GM21825 (cell line): ENCODE measurements around the gene ZNF324.
"Not testable (repeated sequence)": the region's sequence is repeated elsewhere in the genome, so short reads cannot be mapped to it uniquely, and the experiment has no call there.

Source experiments
- ATAC-seq: cut with Tn5 transposase; IDR thresholded peaks from one replicate; pipeline ENCODE4 v1.9.1; 2021; ENCODE audit warnings: mild to moderate bottlenecking, moderate library complexity; ENCODE audit not compliant: unreplicated experiment

The ZNF324 gene

DNA sequence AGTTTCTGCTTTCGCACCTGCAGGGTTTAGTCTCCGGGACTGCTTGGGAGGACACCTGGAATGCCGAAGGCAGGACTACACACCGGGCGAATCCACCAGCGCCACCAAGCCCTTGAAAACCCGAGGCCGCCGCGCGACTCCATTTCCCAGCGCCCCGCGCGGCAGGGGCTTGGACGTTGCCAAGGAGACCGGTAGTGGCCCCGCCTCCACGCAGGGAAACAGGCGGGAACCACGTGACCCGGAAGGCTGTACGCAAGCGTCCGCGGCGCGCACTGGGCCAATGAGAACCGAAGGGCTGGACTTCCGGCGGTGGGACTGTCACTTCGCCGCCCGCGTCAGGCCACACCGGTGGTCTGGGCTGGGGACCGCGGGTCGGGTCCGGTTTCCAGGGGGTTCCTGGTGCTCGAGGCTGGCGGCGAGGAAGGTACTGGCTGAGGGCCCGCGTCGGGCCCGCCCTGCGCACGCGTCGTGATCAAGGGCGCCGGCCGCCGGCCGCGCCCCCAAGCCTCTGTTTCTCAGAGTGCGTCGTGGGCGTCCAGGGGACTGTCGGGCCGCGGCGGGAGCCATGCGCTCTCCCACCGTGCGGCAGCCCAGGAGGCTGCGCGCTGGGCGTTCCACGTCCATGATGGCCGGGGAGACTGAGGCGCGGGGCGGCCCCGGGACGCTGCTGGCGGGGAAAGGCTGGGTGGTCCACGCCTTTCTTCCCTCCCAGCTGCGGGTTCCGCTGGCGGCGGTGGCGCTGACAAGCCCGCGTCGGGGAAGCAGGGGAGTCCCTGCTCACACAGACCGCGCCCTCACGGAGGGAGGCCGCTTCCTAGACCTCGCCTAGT lies at the start of gene ZNF324:
Gene ZNF324, plus strand, starts transcription at position 321 of the 830 bp plus-strand sequence. CDS start 2,106 bp downstream, outside the sequence.
- ATAC-seq, result peak; percentile 80

DNA sequence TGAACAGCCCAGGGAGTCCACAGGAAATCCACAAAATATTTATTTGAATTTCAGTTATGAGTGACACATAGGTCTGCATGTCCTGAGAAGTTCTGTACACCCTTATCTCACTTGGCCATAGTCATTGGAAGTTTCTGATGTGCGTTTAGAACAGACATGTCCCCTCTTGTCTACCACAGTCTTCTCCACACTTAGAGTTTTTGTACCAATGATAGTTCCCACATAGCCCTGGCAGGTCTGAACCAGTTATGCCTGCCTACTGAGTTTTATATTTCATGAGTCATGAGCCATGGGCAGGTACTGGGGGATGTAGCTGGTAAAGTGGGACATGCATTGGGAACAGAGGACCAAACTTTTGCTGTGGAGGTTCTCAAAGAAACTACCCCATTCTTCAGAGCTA lies 38.3 kb upstream of the ZNF324 start:
- ATAC-seq, result no peak

DNA sequence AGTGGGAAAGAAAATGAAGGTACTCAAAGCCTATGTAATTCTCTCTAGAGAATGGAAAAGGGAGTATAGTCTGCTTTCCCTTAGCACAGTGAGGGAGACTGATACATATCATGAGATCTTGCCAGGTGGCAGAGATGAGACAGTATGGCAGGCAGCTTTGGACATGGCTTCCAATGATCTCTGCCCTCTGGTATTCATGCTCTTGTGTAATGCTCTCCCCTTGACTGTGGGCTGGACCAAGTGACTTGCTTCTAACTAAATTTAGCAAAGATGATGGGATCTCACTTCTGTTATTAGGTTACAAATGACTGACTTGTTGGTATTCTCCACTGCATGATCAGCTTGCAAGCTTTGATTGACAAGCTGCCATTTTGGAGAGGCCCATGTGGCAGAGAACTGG lies 37.1 kb upstream of the ZNF324 start:
- ATAC-seq, result no peak

DNA sequence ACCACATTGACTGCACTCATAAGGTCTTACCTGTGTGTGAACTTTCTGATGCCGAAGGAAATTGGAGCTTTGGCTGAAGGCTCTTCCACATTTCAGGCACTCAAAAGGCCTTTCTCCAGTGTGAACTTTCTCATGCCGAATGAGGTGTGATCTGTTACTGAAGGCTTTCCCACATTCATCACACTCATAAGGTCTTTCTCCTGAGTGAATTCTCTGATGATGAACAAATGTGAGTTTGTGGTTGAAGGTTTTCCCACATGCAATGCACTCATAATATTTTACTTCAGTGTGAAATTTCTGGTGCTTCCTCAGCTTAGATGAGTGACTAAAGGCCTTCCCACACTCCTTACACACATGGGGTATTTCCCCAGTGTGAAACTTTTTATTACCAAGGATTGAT lies 32.7 kb upstream of the ZNF324 start:
- ATAC-seq, result no peak

DNA sequence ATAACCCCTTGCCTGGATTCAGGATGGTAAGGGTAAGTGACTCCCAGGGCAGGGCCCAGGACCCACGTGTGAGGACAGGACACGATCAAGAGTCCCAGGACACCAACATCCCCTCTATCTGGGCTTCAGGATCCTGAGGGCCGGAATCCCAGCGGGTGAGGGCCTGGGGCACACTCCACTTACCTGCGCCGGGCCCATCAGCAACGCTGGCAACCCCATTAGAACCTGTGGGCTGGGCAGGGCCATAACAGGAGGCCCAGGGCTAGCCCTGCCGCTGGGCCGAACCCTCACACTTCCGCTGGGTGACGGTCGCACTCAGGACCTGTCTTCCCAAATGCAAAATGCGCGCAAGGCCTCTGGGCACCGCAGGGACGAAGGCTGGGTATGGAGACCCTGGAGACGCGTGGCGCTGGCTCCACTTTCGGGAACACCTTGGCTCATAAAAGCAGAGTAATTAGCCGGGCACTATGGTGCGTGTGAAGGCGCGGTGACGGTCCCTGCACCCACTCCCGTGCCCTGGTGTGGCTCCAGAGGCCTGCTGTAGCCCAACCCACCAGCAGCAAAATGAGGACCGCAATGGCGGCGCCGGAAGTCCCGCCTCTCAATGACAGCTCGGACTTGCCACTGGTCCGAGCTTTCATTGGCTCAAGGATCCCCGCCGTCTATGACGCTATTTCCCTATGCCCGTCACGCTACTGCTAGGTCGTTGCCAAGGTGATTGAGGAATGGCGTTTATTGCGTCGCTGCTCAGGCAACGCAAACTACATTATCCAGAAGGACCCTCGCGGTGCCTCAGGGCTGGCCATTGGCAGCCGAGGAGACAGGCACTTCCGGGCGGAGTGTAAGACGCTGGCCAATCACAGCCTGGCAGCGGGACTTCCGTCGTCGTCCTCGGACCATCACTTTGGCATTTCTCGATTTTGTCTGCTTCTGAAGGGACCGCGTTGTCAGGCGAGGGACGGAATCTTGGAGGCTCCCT lies 27.0 kb upstream of the ZNF324 start, which contains the start of gene ZNF132:
Gene ZNF132, minus strand, starts transcription at position 578 of the 979 bp plus-strand sequence. Its CDS starts 332 bp downstream, at position 246.
- ATAC-seq, result peak; percentile 94

DNA sequence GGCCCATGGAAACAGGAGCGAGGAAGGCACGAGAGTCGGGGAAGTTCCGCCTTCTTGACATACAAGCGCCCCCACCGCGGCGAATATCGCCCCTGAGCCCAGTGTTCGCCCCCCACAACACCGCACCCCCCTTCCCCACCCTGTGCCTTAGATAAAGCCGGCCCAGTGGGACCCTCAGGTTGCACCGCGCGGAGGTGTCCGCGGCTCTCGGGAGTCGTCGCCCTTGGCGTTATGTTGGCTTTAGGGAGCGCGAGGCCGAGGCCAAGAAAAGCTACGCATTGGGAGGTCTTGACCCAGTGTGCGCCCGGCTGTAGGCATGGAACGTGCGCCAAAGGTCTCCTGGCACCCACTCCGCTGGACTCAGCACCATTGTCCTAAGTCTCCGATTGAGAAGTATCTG lies 26.3 kb upstream of the ZNF324 start:
- ATAC-seq, result no peak

DNA sequence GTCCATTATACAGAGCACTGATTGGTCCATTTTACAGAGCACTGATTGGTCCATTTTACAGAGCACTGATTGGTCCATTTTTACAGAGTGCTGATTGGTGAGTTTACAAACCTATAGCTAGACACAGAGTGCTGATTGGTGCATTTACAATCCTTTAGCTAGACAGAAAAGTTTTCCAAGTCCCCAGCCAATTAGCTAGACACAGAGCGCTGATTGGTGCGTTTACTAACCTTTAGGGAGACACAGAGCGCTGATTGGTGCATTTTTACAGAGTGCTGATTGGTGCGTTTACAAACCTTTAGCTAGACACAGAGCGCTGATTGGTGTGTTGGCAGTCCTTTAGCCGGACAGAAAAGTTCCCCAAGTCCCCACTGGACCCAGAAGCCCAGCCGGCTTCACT lies 23.9 kb upstream of the ZNF324 start:
- not testable (repeated sequence) for ATAC-seq

DNA sequence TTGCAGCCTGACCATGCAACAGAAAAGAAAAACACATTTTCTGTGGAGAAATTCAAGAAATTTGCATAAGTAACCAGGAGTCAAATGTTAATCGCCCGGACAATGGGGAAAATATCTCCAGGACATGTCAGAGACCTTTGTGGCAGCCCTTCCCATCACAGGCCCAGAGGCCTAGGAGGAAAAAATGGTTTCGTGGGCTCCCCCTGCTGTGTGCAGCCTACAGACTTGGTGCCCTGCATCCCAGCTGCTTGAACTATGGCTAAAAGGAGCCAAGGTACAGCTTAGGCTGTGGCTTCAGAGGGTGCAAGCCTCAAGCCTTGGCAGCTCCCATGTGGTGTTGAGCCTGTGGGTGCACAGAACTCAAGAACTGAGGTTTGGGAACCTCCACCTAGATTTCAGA lies 18.0 kb upstream of the ZNF324 start:
- not testable (repeated sequence) for ATAC-seq

- ATAC-seq, result not testable (repeated sequence)
Observed at GRCh38 chr19:58449980-58450379, 16.9 kb upstream of the ZNF324 start.

DNA sequence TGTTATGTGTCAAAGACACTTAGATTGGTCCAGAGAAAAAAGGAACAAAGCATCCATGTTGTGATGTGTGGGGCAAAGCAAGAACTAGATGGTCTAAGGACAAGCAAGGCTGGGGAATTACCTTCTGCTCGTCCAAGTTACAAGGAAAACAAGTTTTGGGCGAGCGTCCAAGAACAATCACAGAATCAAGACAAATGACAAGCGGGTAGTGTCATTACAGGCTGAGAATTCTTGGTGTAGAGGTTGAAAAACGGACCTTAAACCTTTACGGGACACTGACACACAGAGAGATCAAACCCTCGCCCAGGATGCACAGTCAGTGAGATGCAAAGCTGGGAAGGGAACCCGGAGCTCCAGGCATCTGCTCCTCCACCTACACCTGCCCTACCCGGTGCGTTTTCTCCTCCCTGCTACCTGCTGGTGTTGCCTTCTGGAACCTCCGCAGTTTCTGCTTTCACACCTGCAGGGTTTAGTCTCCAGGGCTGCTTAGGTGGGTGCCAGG lies 16.0 kb upstream of the ZNF324 start:
- no peak for ATAC-seq

- ATAC-seq, result peak; percentile 92
Observed at GRCh38 chr19:58451358-58452101, 15.3 kb upstream of the ZNF324 start, which contains the start of gene ZNF324B. TSS of gene ZNF324B (plus strand) at chr19:58451622. CDS start at chr19:58453702, 2,080 bp downstream.

GRCh38 chr19:58453743-58454142 lies 13.1 kb upstream of the ZNF324 start:
- no peak for ATAC-seq

GRCh38 chr19:58455306-58455705 lies 11.6 kb upstream of the ZNF324 start:
- ATAC-seq, result no peak

DNA sequence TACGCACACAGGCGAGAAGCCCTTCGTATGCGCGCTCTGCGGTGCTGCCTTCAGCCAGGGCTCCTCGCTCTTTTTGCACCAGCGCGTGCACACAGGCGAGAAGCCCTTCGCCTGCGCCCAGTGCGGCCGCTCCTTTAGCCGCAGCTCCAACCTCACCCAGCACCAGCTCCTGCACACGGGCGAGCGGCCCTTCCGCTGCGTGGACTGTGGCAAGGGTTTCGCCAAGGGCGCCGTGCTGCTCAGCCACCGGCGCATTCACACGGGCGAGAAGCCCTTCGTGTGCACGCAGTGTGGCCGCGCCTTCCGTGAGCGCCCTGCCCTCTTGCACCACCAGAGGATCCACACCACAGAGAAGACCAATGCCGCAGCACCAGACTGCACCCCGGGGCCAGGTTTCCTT lies 10.8 kb upstream of the ZNF324 start:
- ATAC-seq, result no peak

DNA sequence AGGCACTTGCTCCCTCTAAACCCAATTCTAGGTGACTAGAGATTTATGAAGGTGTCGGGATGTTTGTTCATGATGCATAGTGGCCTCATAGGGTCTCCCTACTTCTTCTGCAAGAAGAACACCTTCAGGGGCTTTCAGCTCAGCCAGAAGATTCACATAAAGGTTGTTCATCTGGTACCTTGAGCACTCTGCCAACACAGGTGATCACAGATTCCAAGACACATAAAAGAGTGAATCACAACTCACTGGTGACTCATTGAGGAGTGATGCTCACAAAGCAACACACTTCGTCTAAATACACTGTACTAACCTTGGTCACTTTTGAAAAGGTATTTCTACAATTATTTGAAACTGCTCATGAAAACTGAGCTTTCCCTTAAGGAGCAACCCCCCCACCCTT lies 6.8 kb upstream of the ZNF324 start:
- no peak for ATAC-seq

DNA sequence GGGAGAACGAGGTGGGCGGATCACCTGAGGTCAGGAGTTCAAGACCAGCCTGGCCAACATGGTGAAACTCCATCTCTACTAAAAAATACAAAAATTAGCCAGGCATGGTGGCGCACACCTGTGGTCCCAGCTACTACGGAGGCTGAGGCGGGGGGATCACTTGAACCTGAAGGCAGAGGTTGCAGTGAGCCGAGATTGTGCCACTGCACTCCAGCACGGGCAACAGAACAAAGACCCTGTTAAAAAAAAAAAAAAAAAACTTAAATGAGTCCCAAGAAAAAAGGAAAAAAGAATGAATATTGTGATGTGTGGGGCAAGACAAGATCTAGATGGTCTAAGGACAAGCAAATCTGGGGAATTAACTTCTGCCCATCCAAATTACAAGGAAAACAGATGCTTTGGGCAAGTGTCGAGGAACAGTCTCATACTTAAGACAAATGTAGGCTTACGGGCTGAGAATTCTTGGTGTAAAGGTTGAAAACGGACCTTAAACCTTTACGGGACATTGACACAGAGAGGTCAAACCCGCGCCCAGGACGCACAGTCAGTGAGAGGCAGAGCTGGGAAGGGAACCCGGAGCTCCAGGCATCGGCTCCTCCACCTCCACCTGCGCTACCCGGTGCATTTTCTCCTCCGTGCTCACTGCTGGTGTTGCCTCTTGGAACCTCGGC lies 656 bp upstream of the ZNF324 start:
- peak; percentile 18 for ATAC-seq

- ATAC-seq, result no peak
Observed at GRCh38 chr19:58468216-58468839, 1.4 kb downstream of the ZNF324 start.

DNA sequence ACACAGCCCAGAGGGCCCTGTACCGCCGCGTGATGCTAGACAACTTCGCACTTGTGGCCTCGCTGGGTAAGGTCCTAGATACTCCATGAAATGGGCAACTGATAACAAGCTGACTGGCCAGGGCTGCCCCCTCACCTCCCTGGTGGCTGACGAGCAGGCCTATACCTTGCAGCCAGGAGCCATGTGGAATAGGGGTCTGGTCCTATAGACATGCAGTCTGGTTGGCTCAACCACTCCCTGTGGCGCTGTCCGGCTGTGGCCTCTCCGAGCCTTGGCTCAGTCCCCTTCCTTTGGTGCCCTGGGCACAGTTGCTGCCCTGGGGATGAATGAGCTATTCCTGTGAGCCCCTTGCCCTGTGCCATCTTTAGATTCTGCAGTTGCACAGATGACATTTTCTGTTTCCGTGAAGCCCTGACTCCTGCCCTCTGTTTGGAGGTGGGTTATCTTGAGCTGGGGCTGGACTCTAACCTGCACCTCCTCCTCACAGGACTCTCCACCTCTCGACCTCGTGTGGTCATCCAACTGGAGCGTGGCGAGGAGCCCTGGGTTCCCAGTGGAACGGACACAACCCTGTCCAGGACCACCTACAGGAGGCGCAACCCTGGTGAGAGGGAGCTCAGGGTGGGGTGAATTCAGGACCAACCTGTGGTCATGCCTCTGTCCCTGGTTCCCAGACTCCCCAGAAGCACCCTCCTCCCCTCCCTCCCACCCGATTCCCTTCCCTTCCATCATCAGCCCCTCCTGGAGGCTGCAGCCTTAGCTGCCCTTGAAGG lies 2.5 kb downstream of the ZNF324 start:
- ATAC-seq, result no peak
